Epithelial cell of proximal tubule (primary cell): ENCODE results near the gene RPS6KA2. TPM values are rescaled to one million over a fixed set of nuclear protein-coding genes. Genes with fewer than 3 reads are reported as not detected.

ENCODE experiments used
- DNase-seq: peaks from one replicate; pipeline ENCODE4 v3.0.0-alpha.2; 2011; ENCODE audit warnings: low read depth
- H3K4me3 ChIP-seq: 2 replicates; pipeline ENCODE4 v1.5.1; 2011; ENCODE audit warnings: low read depth, mild to moderate bottlenecking, low read length
- total RNA-seq: library from RNA; depleted of rRNA; stranded (reverse); fragments of >200 nt; gene quantifications from 2 replicates; pipeline ENCODE4 v1.2.3, GENCODE V29; 2015
- TF ChIP-seq, protein P1 (sequence below): conservative IDR thresholded peaks from 2 replicates; pipeline ENCODE4 v1.5.1; 2012; ENCODE audit warnings: low read depth, mild to moderate bottlenecking, low read length

Gene RPS6KA2
- total RNA-seq, 1 donor from 2014 or later, result 20.8 TPM

- no peak overlapping the region for H3K4me3 ChIP-seq
- DNase-seq, result no peak
- TF ChIP-seq, protein P1, sequence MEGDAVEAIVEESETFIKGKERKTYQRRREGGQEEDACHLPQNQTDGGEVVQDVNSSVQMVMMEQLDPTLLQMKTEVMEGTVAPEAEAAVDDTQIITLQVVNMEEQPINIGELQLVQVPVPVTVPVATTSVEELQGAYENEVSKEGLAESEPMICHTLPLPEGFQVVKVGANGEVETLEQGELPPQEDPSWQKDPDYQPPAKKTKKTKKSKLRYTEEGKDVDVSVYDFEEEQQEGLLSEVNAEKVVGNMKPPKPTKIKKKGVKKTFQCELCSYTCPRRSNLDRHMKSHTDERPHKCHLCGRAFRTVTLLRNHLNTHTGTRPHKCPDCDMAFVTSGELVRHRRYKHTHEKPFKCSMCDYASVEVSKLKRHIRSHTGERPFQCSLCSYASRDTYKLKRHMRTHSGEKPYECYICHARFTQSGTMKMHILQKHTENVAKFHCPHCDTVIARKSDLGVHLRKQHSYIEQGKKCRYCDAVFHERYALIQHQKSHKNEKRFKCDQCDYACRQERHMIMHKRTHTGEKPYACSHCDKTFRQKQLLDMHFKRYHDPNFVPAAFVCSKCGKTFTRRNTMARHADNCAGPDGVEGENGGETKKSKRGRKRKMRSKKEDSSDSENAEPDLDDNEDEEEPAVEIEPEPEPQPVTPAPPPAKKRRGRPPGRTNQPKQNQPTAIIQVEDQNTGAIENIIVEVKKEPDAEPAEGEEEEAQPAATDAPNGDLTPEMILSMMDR, result no peak
Measured at GRCh38 chr6:166624275-166624674, 2.8 kb downstream of the RPS6KA2 start.

- TF ChIP-seq, protein P1, result no peak
- H3K4me3 ChIP-seq, result no peak overlapping the region
- no peak for DNase-seq
Measured at GRCh38 chr6:166623318-166623717, 3.7 kb downstream of the RPS6KA2 start.

GRCh38 chr6:166621114-166621540 is 5.9 kb downstream of the RPS6KA2 start:
- DNase-seq, result no peak
- no peak overlapping the region for H3K4me3 ChIP-seq
- TF ChIP-seq, protein P1, result no peak

GRCh38 chr6:166620478-166621113 is 6.5 kb downstream of the RPS6KA2 start:
- TF ChIP-seq, protein P1, result no peak
- DNase-seq, result no peak
- no peak overlapping the region for H3K4me3 ChIP-seq

DNA sequence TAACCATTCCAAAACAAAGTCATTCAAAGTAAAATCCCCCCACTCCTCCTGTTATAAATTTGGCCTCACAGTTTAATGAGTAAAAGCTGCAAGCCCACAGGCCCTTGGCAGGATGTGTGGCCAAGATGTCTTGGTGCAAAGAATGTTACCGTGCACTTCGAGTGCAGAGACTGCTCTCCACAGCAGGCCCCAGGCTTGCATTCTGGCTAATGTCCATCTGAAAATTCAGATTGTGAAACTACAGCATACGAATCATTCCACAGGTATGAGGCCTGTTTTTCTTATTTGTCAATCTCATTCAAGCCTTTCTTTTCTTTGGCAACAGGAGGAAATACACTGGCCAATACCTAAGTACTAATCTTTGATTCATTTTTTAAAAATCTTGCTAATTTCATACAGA is 7.1 kb downstream of the RPS6KA2 start:
- no peak overlapping the region for H3K4me3 ChIP-seq
- TF ChIP-seq, protein P1, result no peak
- peak; percentile 67 for DNase-seq

DNA sequence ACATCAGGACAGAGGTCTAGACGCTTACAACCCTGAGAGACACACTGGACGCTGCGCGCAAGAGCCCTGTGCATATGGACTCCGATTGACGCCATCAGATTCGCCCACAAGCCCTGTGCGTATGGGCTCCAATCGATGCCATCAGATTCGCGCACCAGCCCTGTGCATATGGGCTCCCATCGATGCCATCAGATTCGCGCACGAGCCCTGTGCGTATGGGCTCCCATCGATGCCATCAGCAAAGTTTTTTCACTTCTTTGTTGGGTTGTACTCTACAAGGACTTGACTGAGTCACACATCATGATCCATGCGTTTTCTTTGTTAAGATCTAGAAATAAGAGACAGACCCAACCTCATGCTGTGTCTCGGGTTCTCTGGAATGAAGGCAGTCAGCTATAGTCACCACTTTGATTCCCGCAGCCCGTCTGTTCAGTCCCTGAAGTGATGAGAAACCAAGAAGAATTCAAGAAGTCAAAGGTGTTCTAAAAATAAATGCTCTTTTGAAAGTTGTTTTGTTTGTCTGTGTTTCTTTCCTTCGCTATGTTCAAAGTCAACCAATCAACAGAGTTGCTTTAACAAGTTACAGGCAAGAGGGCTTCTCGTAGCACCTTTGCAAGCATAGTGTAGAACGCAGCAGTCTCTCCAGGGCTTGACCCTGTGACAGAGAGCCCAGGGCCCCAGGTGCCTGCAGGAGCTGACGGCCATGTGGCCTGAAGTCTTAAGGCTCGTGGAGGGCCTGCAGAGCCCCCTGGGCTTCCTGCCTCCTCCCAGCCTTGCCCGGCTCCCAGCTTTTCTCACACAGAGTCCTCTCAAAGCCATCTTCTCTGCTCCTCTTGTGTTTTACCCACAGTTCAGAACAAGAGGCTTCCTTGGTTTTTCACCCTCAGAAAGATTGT is 7.9 kb downstream of the RPS6KA2 start:
- no peak for DNase-seq
- TF ChIP-seq, protein P1, result no peak
- no peak overlapping the region for H3K4me3 ChIP-seq
